Measurements from ENCODE around the gene HEXD.

GRCh38 chr17:82397449-82398335 lies 20.5 kb upstream of the HEXD start:
- TF ChIP-seq EZH2 (IDR thresholded peaks at IDR 0.05) (no peak), POLR2AphosphoS5 (IDR thresholded peaks at IDR 0.05; ENCODE audit: borderline replicate concordance, low read depth, low read length) (no peak), FOXP2 (optimal IDR thresholded peaks at IDR 0.05; ENCODE audit: control extremely low read depth, extremely low read length, insufficient read depth) (no peak)

All from SK-N-MC (cell line).